Liver (tissue), 9 donors: ENCODE measurements around the gene MAGI1. TPM values are rescaled to one million over a fixed set of nuclear protein-coding genes. Genes with fewer than 3 reads are reported as not detected.

ENCODE experiments used
- DNase-seq: peaks from one replicate; pipeline ENCODE4 v3.0.0-alpha.2; 2017; ENCODE audit warnings: low spot score
- H3K27ac ChIP-seq, 2 donors: one replicate each; pipeline ENCODE4 v1.7.0; 2013; ENCODE audit warnings: inconsistent platforms in 2 of 2, low read length in 2 of 2, control low read depth in 1 of 2, low read depth in 1 of 2, mild to moderate bottlenecking in 1 of 2
- H3K27me3 ChIP-seq, 4 donors: one replicate each; pipeline versions ENCODE4 v1.6.1 to v1.7.0; 2013; ENCODE audit warnings: low read length in 3 of 4, inconsistent platforms in 1 of 4, mild to moderate bottlenecking in 1 of 4, moderate library complexity in 1 of 4; ENCODE audit not compliant: control insufficient read depth in 4 of 4, insufficient read depth in 4 of 4
- H3K36me3 ChIP-seq, 4 donors: one replicate each; pipeline versions ENCODE4 v1.6.1 to v1.7.0; 2013; ENCODE audit warnings: low read length in 3 of 4, mild to moderate bottlenecking in 3 of 4, low read depth in 1 of 4, moderate library complexity in 1 of 4; ENCODE audit not compliant: control insufficient read depth in 4 of 4, insufficient read depth in 3 of 4
- H3K4me1 ChIP-seq, 4 donors: one replicate each; pipeline versions ENCODE4 v1.6.1 to v1.7.0; 2013; ENCODE audit warnings: low read length in 3 of 4, mild to moderate bottlenecking in 3 of 4, moderate library complexity in 1 of 4; ENCODE audit not compliant: control insufficient read depth in 4 of 4, insufficient read depth in 4 of 4
- H3K4me3 ChIP-seq, 3 donors: one replicate each; pipeline versions ENCODE4 v1.6.1 to v1.7.0; 2013; ENCODE audit warnings: low read length in 3 of 3, control low read depth in 1 of 3, low read depth in 1 of 3, mild to moderate bottlenecking in 1 of 3
- H3K9ac ChIP-seq, 2 donors: one replicate each; pipeline ENCODE4 v1.7.0; 2013; ENCODE audit warnings: low read length in 2 of 2, mild to moderate bottlenecking in 2 of 2, moderate library complexity in 2 of 2, control low read depth in 1 of 2, low read depth in 1 of 2
- H3K9me3 ChIP-seq, 4 donors: one replicate each; pipeline versions ENCODE4 v1.6.1 to v1.7.0; 2013; ENCODE audit warnings: low read length in 3 of 4; ENCODE audit not compliant: control insufficient read depth in 4 of 4
- EGR1 ChIP-seq, 2 donors: IDR thresholded peaks; 2 replicates each; pipeline ENCODE4 v1.6.1; 2016 to 2018; ENCODE audit warnings: antibody characterized with exemption in 2 of 2, low read depth in 2 of 2
- FOXA1 ChIP-seq: IDR thresholded peaks from 2 replicates; pipeline ENCODE4 v1.6.1; 2016; ENCODE audit warnings: antibody characterized with exemption
- FOXA2 ChIP-seq: IDR thresholded peaks from 2 replicates; pipeline ENCODE4 v1.6.1; 2016; ENCODE audit warnings: antibody characterized with exemption
- GABPA ChIP-seq, 2 donors: IDR thresholded peaks in 1 of 2; conservative IDR thresholded peaks in 1 of 2; 2 replicates each; pipeline ENCODE4 v1.6.1; 2016; ENCODE audit warnings: antibody characterized with exemption in 2 of 2, mild to moderate bottlenecking in 1 of 2, moderate library complexity in 1 of 2
- HNF4A ChIP-seq, 2 donors: conservative IDR thresholded peaks; 2 replicates each; pipeline ENCODE4 v1.6.1; 2016; ENCODE audit warnings: antibody characterized with exemption in 2 of 2, mild to moderate bottlenecking in 2 of 2
- HNF4G ChIP-seq: IDR thresholded peaks from 2 replicates; pipeline ENCODE4 v1.6.1; 2016; ENCODE audit warnings: antibody characterized with exemption
- JUND ChIP-seq, 2 donors: IDR thresholded peaks; 2 replicates each; pipeline ENCODE4 v1.6.1; 2016; ENCODE audit warnings: antibody characterized with exemption in 2 of 2
- NR2F2 ChIP-seq: IDR thresholded peaks from 2 replicates; pipeline ENCODE4 v1.6.1; 2016; ENCODE audit warnings: antibody characterized with exemption
- RAD21 ChIP-seq, 2 donors: IDR thresholded peaks; 2 replicates each; pipeline ENCODE4 v1.6.1; 2016; ENCODE audit warnings: antibody characterized with exemption in 2 of 2, mild to moderate bottlenecking in 2 of 2
- RXRA ChIP-seq, 2 donors: IDR thresholded peaks; 2 replicates each; pipeline ENCODE4 v1.6.1; 2017 to 2018; ENCODE audit warnings: antibody characterized with exemption in 2 of 2, mild to moderate bottlenecking in 1 of 2
- SP1 ChIP-seq: IDR thresholded peaks from 2 replicates; pipeline ENCODE4 v1.6.1; 2018; ENCODE audit warnings: antibody characterized with exemption, mild to moderate bottlenecking
- TAF1 ChIP-seq: conservative IDR thresholded peaks from 2 replicates; pipeline ENCODE4 v1.6.1; 2016; ENCODE audit warnings: antibody characterized with exemption, mild to moderate bottlenecking
- YY1 ChIP-seq: IDR thresholded peaks from 2 replicates; pipeline ENCODE4 v1.6.1; 2016; ENCODE audit warnings: antibody characterized with exemption, mild to moderate bottlenecking
- WGBS: extraction: QIAGEN DNeasy Blood & Tissue Kit; methylation state at CpG from one replicate; pipeline ENCODE4 v1.1.7; 2013; 5-methylcytosine and 5-hydroxymethylcytosine counted together
- polyA plus RNA-seq, 2 donors: library from polyadenylated mRNA; stranded (reverse) in 1 of 2; unstranded in 1 of 2; fragments of 200-250 nt in 1 of 2; fragments of >200 nt in 1 of 2; fragmentation: Nextera tagmentation in 1 of 2; extraction: Ambion mirVana in 1 of 2; gene quantifications; one replicate each; pipeline versions ENCODE4 v1.2.1 to v1.2.3, GENCODE V29; 2013 to 2015
- total RNA-seq, 2 donors: library from RNA; depleted of rRNA; stranded (reverse); fragments of >200 nt; gene quantifications; one replicate each; pipeline ENCODE4 v1.2.3, GENCODE V29; 2014
- TF ChIP-seq, protein P1 (sequence below): IDR thresholded peaks from 2 replicates; pipeline ENCODE4 v1.6.1; 2016; ENCODE audit warnings: antibody characterized with exemption, mild to moderate bottlenecking
- TF ChIP-seq, protein P2 (sequence below): fragments of 150-350 bp; IDR thresholded peaks from 2 replicates; pipeline ENCODE4 v1.5.1; 2017; ENCODE audit warnings: improper control_type of control experiment, low read depth, low read length; ENCODE audit not compliant: missing input control
- TF ChIP-seq, protein P3 (sequence below): IDR thresholded peaks from 2 replicates; pipeline ENCODE4 v1.6.1; 2016; ENCODE audit warnings: antibody characterized with exemption
- TF ChIP-seq, protein P4 (sequence below): IDR thresholded peaks from 2 replicates; pipeline ENCODE4 v1.6.1; 2016; ENCODE audit warnings: antibody characterized with exemption
- TF ChIP-seq, protein P5 (sequence below): IDR thresholded peaks from 2 replicates; pipeline ENCODE4 v1.6.1; 2016; ENCODE audit warnings: antibody characterized with exemption
- donor health status: healthy.
- donor health status: healthy.
- donor health status: healthy.
- donor health status: healthy.
- donor health status: healthy.

The MAGI1 gene
- total and polyA plus RNA-seq, 4 donors = 9.6 to 68.8 (median 14.0) TPM

DNA sequence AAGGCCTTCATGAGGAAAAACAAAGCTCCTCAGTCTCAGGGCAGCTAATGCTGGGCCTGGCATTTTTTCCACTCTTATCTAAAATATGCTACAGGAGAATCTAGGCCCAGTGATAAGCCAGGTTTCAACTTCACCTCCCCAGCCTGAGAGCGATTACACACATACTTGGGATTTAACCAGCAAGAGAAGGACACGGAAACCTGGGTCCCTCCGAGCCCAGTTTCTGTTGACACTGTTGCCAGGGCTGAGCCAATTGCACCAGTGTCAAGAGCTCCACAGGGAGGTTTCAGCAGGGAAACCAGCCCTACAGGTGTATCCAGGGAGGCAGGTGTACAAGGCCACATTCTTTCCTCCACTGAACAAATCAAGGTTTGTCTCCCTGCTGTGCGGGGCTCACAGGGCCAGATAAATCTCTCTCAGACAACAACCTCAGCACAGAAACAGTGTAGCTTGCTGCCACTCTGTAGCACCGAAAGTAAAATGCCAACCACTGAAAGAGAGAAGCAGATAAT, 85.4 kb downstream of the MAGI1 start (continued):
- TF ChIP-seq, protein P1, sequence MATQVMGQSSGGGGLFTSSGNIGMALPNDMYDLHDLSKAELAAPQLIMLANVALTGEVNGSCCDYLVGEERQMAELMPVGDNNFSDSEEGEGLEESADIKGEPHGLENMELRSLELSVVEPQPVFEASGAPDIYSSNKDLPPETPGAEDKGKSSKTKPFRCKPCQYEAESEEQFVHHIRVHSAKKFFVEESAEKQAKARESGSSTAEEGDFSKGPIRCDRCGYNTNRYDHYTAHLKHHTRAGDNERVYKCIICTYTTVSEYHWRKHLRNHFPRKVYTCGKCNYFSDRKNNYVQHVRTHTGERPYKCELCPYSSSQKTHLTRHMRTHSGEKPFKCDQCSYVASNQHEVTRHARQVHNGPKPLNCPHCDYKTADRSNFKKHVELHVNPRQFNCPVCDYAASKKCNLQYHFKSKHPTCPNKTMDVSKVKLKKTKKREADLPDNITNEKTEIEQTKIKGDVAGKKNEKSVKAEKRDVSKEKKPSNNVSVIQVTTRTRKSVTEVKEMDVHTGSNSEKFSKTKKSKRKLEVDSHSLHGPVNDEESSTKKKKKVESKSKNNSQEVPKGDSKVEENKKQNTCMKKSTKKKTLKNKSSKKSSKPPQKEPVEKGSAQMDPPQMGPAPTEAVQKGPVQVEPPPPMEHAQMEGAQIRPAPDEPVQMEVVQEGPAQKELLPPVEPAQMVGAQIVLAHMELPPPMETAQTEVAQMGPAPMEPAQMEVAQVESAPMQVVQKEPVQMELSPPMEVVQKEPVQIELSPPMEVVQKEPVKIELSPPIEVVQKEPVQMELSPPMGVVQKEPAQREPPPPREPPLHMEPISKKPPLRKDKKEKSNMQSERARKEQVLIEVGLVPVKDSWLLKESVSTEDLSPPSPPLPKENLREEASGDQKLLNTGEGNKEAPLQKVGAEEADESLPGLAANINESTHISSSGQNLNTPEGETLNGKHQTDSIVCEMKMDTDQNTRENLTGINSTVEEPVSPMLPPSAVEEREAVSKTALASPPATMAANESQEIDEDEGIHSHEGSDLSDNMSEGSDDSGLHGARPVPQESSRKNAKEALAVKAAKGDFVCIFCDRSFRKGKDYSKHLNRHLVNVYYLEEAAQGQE = no peak

DNA sequence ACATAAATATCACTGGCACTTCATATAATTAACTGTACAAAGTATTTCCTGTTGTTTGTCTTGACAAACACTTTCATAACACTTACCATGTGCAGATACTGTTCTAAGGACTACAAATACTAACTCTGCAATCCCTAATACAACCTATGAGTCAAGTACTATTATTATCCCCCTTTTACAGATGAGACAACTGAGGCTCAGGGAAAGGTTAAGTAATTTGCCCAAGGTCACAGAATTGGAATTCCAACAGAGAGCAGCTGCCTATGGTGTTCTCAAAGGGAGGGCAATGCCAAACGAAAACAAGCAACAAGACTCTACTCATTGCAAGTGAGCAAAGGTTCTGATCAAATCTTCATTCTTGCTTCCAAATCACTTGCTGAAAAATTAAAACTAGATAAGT, 85.9 kb downstream of the MAGI1 start:
- no peak for DNase-seq
- Histone ChIP-seq H3K4me1 (peaks cover 12 to 61% (median 45%) of the 10 kb centered on the region in 4 donors), H3K9ac (peak overlapping the region; percentile 16 to 54), H3K27ac (peak overlapping the region; percentile 84), H3K27me3 (no peaks in the 10 kb centered on the region), H3K36me3 (no peaks in the 10 kb centered on the region), H3K9me3 (no peaks in the 10 kb centered on the region), H3K4me3 (no peak overlapping the region)
- 36% methylated on average over 1 of the region's 1 CpG for WGBS
- TF ChIP-seq HNF4A (conservative IDR thresholded peaks at IDR 0.05) = no peak
- TF ChIP-seq, protein P2, sequence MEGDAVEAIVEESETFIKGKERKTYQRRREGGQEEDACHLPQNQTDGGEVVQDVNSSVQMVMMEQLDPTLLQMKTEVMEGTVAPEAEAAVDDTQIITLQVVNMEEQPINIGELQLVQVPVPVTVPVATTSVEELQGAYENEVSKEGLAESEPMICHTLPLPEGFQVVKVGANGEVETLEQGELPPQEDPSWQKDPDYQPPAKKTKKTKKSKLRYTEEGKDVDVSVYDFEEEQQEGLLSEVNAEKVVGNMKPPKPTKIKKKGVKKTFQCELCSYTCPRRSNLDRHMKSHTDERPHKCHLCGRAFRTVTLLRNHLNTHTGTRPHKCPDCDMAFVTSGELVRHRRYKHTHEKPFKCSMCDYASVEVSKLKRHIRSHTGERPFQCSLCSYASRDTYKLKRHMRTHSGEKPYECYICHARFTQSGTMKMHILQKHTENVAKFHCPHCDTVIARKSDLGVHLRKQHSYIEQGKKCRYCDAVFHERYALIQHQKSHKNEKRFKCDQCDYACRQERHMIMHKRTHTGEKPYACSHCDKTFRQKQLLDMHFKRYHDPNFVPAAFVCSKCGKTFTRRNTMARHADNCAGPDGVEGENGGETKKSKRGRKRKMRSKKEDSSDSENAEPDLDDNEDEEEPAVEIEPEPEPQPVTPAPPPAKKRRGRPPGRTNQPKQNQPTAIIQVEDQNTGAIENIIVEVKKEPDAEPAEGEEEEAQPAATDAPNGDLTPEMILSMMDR = no peak
- TF ChIP-seq, protein P3, sequence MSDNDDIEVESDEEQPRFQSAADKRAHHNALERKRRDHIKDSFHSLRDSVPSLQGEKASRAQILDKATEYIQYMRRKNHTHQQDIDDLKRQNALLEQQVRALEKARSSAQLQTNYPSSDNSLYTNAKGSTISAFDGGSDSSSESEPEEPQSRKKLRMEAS = no peak
- no peak for TF ChIP-seq RAD21 (IDR thresholded peaks at IDR 0.05)
- no peak for TF ChIP-seq RXRA (IDR thresholded peaks at IDR 0.05)
- TF ChIP-seq SP1 = no peak
- no peak for TF ChIP-seq GABPA (IDR thresholded peaks at IDR 0.05 in 1 of 2, conservative IDR thresholded peaks at IDR 0.05 in 1 of 2)
- no peak for TF ChIP-seq TAF1
- TF ChIP-seq, protein P4, sequence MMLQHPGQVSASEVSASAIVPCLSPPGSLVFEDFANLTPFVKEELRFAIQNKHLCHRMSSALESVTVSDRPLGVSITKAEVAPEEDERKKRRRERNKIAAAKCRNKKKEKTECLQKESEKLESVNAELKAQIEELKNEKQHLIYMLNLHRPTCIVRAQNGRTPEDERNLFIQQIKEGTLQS = no peak
- TF ChIP-seq, protein P1 = no peak
- TF ChIP-seq HNF4G = no peak
- no peak for TF ChIP-seq FOXA2
- no peak for TF ChIP-seq EGR1 (IDR thresholded peaks at IDR 0.05; ENCODE audit: low read depth in 2 of 2)
- no peak for TF ChIP-seq FOXA1
- TF ChIP-seq, protein P5, sequence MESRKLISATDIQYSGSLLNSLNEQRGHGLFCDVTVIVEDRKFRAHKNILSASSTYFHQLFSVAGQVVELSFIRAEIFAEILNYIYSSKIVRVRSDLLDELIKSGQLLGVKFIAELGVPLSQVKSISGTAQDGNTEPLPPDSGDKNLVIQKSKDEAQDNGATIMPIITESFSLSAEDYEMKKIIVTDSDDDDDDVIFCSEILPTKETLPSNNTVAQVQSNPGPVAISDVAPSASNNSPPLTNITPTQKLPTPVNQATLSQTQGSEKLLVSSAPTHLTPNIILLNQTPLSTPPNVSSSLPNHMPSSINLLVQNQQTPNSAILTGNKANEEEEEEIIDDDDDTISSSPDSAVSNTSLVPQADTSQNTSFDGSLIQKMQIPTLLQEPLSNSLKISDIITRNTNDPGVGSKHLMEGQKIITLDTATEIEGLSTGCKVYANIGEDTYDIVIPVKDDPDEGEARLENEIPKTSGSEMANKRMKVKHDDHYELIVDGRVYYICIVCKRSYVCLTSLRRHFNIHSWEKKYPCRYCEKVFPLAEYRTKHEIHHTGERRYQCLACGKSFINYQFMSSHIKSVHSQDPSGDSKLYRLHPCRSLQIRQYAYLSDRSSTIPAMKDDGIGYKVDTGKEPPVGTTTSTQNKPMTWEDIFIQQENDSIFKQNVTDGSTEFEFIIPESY = no peak
- no peak for TF ChIP-seq YY1
- no peak for TF ChIP-seq NR2F2
- TF ChIP-seq JUND (IDR thresholded peaks at IDR 0.05) = no peak
